ENCODE results near the gene PRKCD.

Gene PRKCD

GRCh38 chr3:53170325-53171063, 9.5 kb downstream of the PRKCD start:
- DNase-seq (ENCODE audit: low read depth) = no peak

- no peak for DNase-seq (ENCODE audit: low read depth)
Observed at GRCh38 chr3:53171064-53171418, 10.0 kb downstream of the PRKCD start.

GRCh38 chr3:53171827-53172505, 11.0 kb downstream of the PRKCD start:
- DNase-seq (ENCODE audit: low read depth) = no peak

GRCh38 chr3:53173107-53173506, 12.1 kb downstream of the PRKCD start:
- no peak for DNase-seq (ENCODE audit: low read depth)

- no peak for DNase-seq (ENCODE audit: low read depth)
Observed at GRCh38 chr3:53174346-53175250, 13.6 kb downstream of the PRKCD start.

GRCh38 chr3:53175613-53176540, 14.9 kb downstream of the PRKCD start:
- DNase-seq (ENCODE audit: low read depth) = no peak

GRCh38 chr3:53178246-53178645, 17.2 kb downstream of the PRKCD start:
- no peak for DNase-seq (ENCODE audit: low read depth)

- DNase-seq (ENCODE audit: low read depth) = no peak
Observed at GRCh38 chr3:53179580-53179979, 18.6 kb downstream of the PRKCD start.

- DNase-seq (ENCODE audit: low read depth) = no peak
Observed at GRCh38 chr3:53180305-53181023, 19.5 kb downstream of the PRKCD start.

GRCh38 chr3:53181024-53181371, 20.0 kb downstream of the PRKCD start:
- no peak for DNase-seq (ENCODE audit: low read depth)

- no peak for DNase-seq (ENCODE audit: low read depth)
Observed at GRCh38 chr3:53181528-53181927, 20.5 kb downstream of the PRKCD start.

- no peak for DNase-seq (ENCODE audit: low read depth)
Observed at GRCh38 chr3:53182764-53183355, 21.9 kb downstream of the PRKCD start.

- no peak for DNase-seq (ENCODE audit: low read depth)
Observed at GRCh38 chr3:53183514-53183913, 22.5 kb downstream of the PRKCD start.

- DNase-seq (ENCODE audit: low read depth) = no peak
Observed at GRCh38 chr3:53184701-53185100, 23.7 kb downstream of the PRKCD start.

- DNase-seq (ENCODE audit: low read depth) = no peak
Observed at GRCh38 chr3:53185761-53186465, 24.9 kb downstream of the PRKCD start.

GRCh38 chr3:53186726-53187125, 25.7 kb downstream of the PRKCD start:
- DNase-seq (ENCODE audit: low read depth) = no peak

GRCh38 chr3:53187430-53187829, 26.4 kb downstream of the PRKCD start:
- no peak for DNase-seq (ENCODE audit: low read depth)

- DNase-seq (ENCODE audit: low read depth) = no peak
Observed at GRCh38 chr3:53188136-53188685, 27.2 kb downstream of the PRKCD start.

- DNase-seq (ENCODE audit: low read depth) = no peak
Observed at GRCh38 chr3:53188720-53189119, 27.7 kb downstream of the PRKCD start.

GRCh38 chr3:53189276-53189675, 28.3 kb downstream of the PRKCD start:
- DNase-seq (ENCODE audit: low read depth) = no peak

Data from activated T-helper 1 cell treated with Interleukin-2 at 50 U/mL for 16 hours (primary cell).